Coronary artery (tissue), 2 donors: ENCODE data around the gene SMC1B.
"Not testable (repeated sequence)": the region's sequence is repeated elsewhere in the genome, so short reads cannot be mapped to it uniquely, and the experiment has no call there.

ENCODE experiments used
- DNase-seq: peaks from one replicate; pipeline ENCODE4 v3.0.0-alpha.2; 2017; ENCODE audit warnings: low spot score
- H3K27ac ChIP-seq, 2 donors: fragments of 200-600 bp; sonication (generic); one replicate each; pipeline ENCODE4 v1.5.1; 2016 to 2019
- H3K4me3 ChIP-seq: fragments of 200-600 bp; sonication (generic); 2 replicates; pipeline ENCODE4 v1.5.1; 2016; ENCODE audit warnings: mild to moderate bottlenecking, moderate library complexity
- TF ChIP-seq, protein P1 (sequence below): fragments of 200-600 bp; sonication (generic); IDR thresholded peaks from one replicate; pipeline ENCODE4 v1.5.1; 2019; ENCODE audit warnings: antibody characterized with exemption

The SMC1B gene

DNA sequence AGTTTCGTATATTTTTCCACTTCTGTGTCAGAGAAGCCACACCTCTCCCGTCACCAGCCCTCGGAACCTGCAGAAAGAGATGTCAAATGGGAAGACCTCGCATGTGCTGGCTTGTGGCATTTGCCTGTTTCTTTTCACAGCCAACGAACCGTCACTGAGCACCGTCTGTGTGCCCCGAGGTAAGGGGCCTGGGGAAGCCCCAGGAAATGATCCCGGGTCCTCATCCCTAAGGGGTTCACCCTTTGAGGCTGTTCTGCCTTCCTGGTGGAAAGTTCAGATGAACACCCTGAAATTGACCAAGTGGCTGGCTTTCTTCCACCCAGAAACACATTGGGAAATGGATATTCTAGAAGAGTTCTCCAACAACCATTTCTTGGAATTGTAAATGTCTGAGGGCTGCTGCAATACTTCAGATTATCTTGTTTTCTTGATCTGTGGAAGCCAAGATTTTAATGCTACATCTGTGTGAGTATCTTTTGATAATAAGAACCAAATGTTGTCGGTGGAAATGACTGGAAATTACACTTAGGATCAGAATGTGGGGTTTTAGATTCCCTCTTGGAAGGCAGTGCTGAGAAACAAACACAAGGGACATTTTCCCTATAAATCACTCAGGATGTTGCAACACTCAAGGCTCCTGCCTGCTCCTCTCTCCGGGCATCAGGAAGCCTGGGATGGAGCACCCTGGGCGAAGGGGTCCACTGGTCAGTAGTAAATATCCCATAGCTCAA, 37.7 kb upstream of the SMC1B start:
- TF ChIP-seq, protein P1, sequence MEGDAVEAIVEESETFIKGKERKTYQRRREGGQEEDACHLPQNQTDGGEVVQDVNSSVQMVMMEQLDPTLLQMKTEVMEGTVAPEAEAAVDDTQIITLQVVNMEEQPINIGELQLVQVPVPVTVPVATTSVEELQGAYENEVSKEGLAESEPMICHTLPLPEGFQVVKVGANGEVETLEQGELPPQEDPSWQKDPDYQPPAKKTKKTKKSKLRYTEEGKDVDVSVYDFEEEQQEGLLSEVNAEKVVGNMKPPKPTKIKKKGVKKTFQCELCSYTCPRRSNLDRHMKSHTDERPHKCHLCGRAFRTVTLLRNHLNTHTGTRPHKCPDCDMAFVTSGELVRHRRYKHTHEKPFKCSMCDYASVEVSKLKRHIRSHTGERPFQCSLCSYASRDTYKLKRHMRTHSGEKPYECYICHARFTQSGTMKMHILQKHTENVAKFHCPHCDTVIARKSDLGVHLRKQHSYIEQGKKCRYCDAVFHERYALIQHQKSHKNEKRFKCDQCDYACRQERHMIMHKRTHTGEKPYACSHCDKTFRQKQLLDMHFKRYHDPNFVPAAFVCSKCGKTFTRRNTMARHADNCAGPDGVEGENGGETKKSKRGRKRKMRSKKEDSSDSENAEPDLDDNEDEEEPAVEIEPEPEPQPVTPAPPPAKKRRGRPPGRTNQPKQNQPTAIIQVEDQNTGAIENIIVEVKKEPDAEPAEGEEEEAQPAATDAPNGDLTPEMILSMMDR = no peak
- DNase-seq = no peak
- Histone ChIP-seq H3K4me3 (no peak overlapping the region), H3K27ac (peak overlapping the region; percentile 48 to 83)

DNA sequence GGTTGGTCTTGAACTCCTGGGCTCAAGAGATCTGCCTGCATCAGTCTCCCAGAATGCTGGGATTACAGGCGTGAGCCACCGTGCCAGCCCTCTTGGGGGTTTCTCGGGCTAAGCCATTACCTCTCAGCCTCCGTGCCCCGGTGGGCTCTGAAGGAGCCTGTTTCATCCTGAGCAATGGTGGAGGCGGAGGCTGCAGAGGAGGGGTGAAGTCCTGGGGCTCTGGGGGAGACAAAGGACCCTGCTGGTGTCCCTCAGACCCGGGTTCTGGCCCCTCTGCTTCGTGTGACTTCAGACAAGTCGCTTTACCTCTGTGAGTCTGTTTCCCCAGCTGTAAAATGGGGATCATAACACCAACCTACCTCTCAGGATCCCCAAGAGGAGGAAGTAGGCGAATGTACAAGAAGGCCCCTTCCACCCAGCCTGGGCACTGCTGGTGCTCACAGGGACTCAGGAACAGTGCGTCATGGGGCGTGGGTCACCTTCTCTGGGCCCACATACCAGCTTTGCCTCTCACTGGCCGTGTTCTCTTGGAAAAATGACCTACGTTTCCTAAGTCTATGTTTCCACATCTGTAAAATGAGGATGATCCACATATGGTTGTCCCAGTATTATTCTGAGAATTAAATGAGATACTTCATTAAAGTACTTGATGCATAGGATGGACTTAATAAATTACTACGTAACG, 36.8 kb upstream of the SMC1B start:
- Histone ChIP-seq H3K4me3 (no peak overlapping the region), H3K27ac (peak overlapping the region; percentile 48 to 83)
- DNase-seq = no peak
- TF ChIP-seq, protein P1 = no peak

DNA sequence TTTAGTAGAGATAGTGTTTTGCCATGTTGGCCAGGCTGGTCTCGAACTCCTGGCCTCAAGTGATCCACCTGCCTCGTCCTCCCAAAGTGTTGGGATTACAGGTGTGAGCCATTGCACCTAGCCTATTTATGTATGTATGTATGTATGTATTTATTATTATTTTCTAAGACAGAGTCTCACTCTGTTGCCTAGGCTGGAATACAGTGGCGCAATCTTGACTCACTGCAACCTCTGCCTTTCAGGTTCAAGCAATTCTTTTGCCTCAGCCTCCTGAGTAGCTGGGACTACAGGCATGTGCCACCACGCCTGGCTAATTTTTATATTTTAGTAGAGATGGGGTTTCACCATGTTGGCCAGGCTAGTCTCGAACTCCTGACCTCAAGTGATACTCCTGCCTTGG, 36.0 kb upstream of the SMC1B start:
- peak overlapping the region in 1 of 2 donors; percentile 83 for H3K27ac ChIP-seq
- H3K4me3 ChIP-seq, DNase-seq: not testable (repeated sequence)

DNA sequence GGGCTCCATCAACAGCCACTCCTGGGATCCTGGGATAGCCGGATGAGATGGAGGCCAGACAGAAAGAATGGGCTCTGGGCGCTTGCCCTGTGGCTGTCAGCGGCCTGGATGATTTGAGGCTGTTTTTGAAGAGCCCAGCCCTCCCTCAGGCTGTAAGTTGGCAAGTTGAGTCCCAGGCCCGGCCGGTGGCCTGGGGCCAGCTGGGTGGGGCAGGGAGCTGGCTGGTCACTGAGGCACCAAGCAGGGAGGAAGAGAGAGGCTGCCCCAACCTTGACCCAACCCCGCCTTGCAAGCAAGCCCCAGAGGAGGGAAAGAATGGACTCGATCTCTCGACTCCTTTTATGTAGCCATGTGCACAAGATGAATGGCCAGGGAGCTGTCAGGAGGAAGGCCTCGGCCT, 35.0 kb upstream of the SMC1B start:
- TF ChIP-seq, protein P1 = no peak
- peak; percentile 85 for DNase-seq
- no peak overlapping the region for H3K4me3 ChIP-seq
- H3K27ac ChIP-seq = peak overlapping the region in 1 of 2 donors; percentile 1

DNA sequence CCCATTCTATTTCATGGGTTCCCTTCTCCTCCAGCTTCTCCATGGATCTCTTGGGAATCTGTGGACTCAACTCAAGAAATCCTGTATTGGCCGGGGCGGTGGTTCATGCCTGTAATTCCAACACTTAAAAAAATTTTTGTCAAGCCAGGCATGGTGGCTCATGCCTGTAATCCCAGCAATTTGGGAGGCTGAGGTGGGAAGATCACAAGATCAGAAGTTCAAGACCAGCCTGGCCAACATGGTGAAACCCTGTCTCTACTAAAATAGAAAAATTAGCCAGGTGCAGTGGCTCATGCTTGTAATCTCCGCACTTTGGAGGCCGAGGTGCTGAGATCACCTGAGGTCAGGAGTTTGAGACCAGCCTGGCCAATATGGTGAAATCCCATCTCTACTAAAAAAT, 34.2 kb upstream of the SMC1B start:
- DNase-seq, H3K4me3 ChIP-seq, H3K27ac ChIP-seq: not testable (repeated sequence)

DNA sequence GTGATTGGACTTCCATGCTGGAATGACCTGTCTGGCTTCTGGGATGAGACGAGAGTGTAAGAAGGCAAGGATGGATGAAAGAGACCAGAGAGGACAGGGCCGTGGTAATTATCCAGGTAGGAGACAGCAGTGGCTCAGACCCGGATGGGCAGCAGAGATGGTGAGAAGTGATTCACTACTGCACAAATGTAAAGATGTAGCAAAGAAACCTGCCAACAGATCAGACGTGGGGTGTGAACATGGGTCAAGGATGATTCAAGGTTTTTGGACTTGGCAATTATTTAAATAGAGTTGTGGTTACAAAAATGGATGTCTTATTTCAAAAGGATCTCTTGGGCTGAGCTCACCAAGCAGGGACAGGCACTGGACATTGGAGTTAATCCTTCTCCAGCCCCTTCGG, 32.8 kb upstream of the SMC1B start:
- no peak overlapping the region for H3K27ac ChIP-seq
- H3K4me3 ChIP-seq = no peak overlapping the region
- DNase-seq = no peak
- TF ChIP-seq, protein P1 = no peak

DNA sequence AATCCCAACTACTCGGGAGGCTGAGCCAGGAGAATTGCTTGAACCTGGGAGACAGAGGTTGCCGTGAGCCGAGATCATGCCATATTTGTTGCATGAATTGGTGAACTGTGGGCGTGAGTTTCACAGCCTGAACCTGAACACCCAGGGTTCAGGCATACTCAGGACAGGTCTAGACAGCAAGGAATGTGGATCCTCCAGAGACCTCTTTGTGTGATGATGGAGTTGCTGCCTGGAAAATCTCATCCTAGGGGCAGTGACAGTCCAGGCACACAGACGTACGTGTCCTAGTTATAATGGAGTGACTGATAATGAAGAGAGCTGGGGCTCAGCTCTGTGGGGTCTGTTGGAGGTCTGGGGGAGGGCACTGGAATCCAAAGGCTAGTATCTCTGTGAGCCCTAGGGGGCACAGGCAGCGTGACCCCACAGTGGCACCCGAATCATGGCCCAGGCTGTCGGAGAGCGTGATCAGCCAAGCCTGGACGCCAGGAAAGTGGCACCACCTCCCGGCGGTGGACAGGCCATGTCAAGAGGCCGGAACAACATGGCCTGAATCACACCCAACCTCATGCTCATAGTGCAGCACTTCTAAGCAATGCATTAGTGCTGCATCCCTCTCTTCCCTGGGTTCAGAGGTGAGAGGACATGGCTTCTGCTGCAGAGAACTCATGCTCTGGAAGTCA, 31.8 kb upstream of the SMC1B start:
- Histone ChIP-seq H3K4me3 (no peak overlapping the region), H3K27ac (no peak overlapping the region)
- no peak for DNase-seq
- TF ChIP-seq, protein P1 = no peak

DNA sequence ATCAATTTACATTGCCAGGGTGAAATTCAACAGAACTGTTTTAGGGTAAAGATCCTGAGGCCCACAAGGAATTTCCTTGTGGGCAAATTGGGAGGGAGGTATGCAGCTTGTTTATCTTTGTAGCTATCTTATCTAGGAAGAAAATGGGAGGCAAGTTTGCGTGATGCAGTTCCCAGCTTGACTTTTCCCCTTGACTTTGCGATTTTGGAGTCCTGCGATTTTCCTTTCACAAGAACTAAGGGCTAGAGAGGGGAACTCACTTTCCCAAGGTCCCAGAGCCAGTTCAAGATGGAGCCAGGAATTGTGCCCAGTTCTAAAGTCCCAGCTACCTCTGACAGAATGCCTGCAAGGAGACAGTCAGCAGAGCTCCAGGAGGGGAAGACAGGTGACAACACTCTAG, 30.8 kb upstream of the SMC1B start:
- Histone ChIP-seq H3K27ac (no peak overlapping the region), H3K4me3 (no peak overlapping the region)
- TF ChIP-seq, protein P1 = no peak
- no peak for DNase-seq
